ES-I3 (cell line): ENCODE measurements around the gene LRP1B.

Source experiments
- H3K36me3 ChIP-seq: 2 replicates; pipeline ENCODE4 v1.6.1; 2013; ENCODE audit warnings: mild to moderate bottlenecking, low read length, control low read depth, moderate library complexity; ENCODE audit not compliant: insufficient read depth
- H3K4me1 ChIP-seq: 2 replicates; pipeline ENCODE4 v1.6.1; 2013; ENCODE audit warnings: mild to moderate bottlenecking, control low read depth, low read length; ENCODE audit not compliant: insufficient read depth
- H3K9ac ChIP-seq: 2 replicates; pipeline ENCODE4 v1.6.1; 2013; ENCODE audit warnings: low read depth, mild to moderate bottlenecking, low read length, moderate library complexity
- H3K9me3 ChIP-seq: 2 replicates; pipeline ENCODE4 v1.6.1; 2013; ENCODE audit warnings: mild to moderate bottlenecking, low read length, moderate library complexity; ENCODE audit not compliant: control insufficient read depth, insufficient read depth

LRP1B gene

GRCh38 chr2:141348481-141348880 is 782.3 kb downstream of the LRP1B start:
- no peaks in the 10 kb centered on the region for H3K9me3 ChIP-seq
- H3K4me1 ChIP-seq: no peaks in the 10 kb centered on the region
- no peak overlapping the region for H3K9ac ChIP-seq
- H3K36me3 ChIP-seq: no peaks in the 10 kb centered on the region

- H3K9me3 ChIP-seq: no peaks in the 10 kb centered on the region
These were observed 789.4 kb downstream of the LRP1B start for GRCh38 chr2:141341444-141341843.

GRCh38 chr2:141331127-141331526 is 799.7 kb downstream of the LRP1B start:
- no peaks in the 10 kb centered on the region for H3K9me3 ChIP-seq
- H3K36me3 ChIP-seq: no peaks in the 10 kb centered on the region
- no peak overlapping the region for H3K9ac ChIP-seq
- no peaks in the 10 kb centered on the region for H3K4me1 ChIP-seq

More at GRCh38 chr2:141341444-141341843, 789.4 kb downstream of the LRP1B start:
- H3K9ac ChIP-seq: no peak overlapping the region
- no peaks in the 10 kb centered on the region for H3K36me3 ChIP-seq
- no peaks in the 10 kb centered on the region for H3K4me1 ChIP-seq

GRCh38 chr2:141329964-141330363 is 800.9 kb downstream of the LRP1B start:
- Histone ChIP-seq H3K9ac (no peak overlapping the region), H3K36me3 (no peaks in the 10 kb centered on the region), H3K9me3 (no peaks in the 10 kb centered on the region), H3K4me1 (no peaks in the 10 kb centered on the region)

GRCh38 chr2:141323571-141323970 is 807.2 kb downstream of the LRP1B start:
- Histone ChIP-seq H3K36me3 (no peaks in the 10 kb centered on the region), H3K9ac (no peak overlapping the region), H3K9me3 (no peaks in the 10 kb centered on the region), H3K4me1 (no peaks in the 10 kb centered on the region)

GRCh38 chr2:141317986-141318385 is 812.8 kb downstream of the LRP1B start:
- H3K4me1 ChIP-seq: no peaks in the 10 kb centered on the region
- no peak overlapping the region for H3K9ac ChIP-seq

GRCh38 chr2:141316606-141317005 is 814.2 kb downstream of the LRP1B start:
- no peaks in the 10 kb centered on the region for H3K36me3 ChIP-seq
- no peaks in the 10 kb centered on the region for H3K4me1 ChIP-seq
- no peak overlapping the region for H3K9ac ChIP-seq
- H3K9me3 ChIP-seq: no peaks in the 10 kb centered on the region

More at GRCh38 chr2:141317986-141318385, 812.8 kb downstream of the LRP1B start:
- no peaks in the 10 kb centered on the region for H3K9me3 ChIP-seq
- H3K36me3 ChIP-seq: no peaks in the 10 kb centered on the region

GRCh38 chr2:141316103-141316502 is 814.7 kb downstream of the LRP1B start:
- H3K9ac ChIP-seq: no peak overlapping the region
- H3K4me1 ChIP-seq: no peaks in the 10 kb centered on the region
- no peaks in the 10 kb centered on the region for H3K36me3 ChIP-seq
- H3K9me3 ChIP-seq: no peaks in the 10 kb centered on the region

GRCh38 chr2:141313972-141314371 is 816.8 kb downstream of the LRP1B start:
- Histone ChIP-seq H3K9ac (no peak overlapping the region), H3K4me1 (no peaks in the 10 kb centered on the region), H3K9me3 (no peaks in the 10 kb centered on the region), H3K36me3 (no peaks in the 10 kb centered on the region)

- no peaks in the 10 kb centered on the region for H3K4me1 ChIP-seq
- no peaks in the 10 kb centered on the region for H3K36me3 ChIP-seq
- no peaks in the 10 kb centered on the region for H3K9me3 ChIP-seq
- no peak overlapping the region for H3K9ac ChIP-seq
These were observed 819.4 kb downstream of the LRP1B start for GRCh38 chr2:141311430-141311829.

GRCh38 chr2:141306368-141306767 is 824.4 kb downstream of the LRP1B start:
- H3K36me3 ChIP-seq: no peaks in the 10 kb centered on the region
- no peak overlapping the region for H3K9ac ChIP-seq
- H3K9me3 ChIP-seq: no peaks in the 10 kb centered on the region
- no peaks in the 10 kb centered on the region for H3K4me1 ChIP-seq

GRCh38 chr2:141301551-141301950 is 829.3 kb downstream of the LRP1B start:
- Histone ChIP-seq H3K4me1 (no peaks in the 10 kb centered on the region), H3K9ac (no peak overlapping the region), H3K36me3 (no peaks in the 10 kb centered on the region), H3K9me3 (no peaks in the 10 kb centered on the region)

GRCh38 chr2:141280037-141280436 is 850.8 kb downstream of the LRP1B start:
- Histone ChIP-seq H3K4me1 (no peaks in the 10 kb centered on the region), H3K9me3 (no peaks in the 10 kb centered on the region), H3K36me3 (no peaks in the 10 kb centered on the region), H3K9ac (no peak overlapping the region)

- H3K4me1 ChIP-seq: no peaks in the 10 kb centered on the region
- H3K36me3 ChIP-seq: no peaks in the 10 kb centered on the region
- no peak overlapping the region for H3K9ac ChIP-seq
- H3K9me3 ChIP-seq: no peaks in the 10 kb centered on the region
These were observed 859.5 kb downstream of the LRP1B start for GRCh38 chr2:141271346-141271745.

- Histone ChIP-seq H3K36me3 (no peaks in the 10 kb centered on the region), H3K9me3 (no peaks in the 10 kb centered on the region), H3K4me1 (no peaks in the 10 kb centered on the region), H3K9ac (no peak overlapping the region)
These were observed 866.0 kb downstream of the LRP1B start for GRCh38 chr2:141264848-141265247.

- Histone ChIP-seq H3K9ac (no peak overlapping the region), H3K4me1 (no peaks in the 10 kb centered on the region), H3K9me3 (no peaks in the 10 kb centered on the region), H3K36me3 (no peaks in the 10 kb centered on the region)
These were observed 869.9 kb downstream of the LRP1B start for GRCh38 chr2:141260911-141261310.
